Activated CD4-positive, alpha-beta T cell treated with anti-CD3 and anti-CD28 coated beads, Interleukin-2, amount 50 U/mL, for 24 hours (primary cell): Measurements from ENCODE around the gene PRRT1.
A peak's percentile ranks its signal among the peaks of the same experiment; 100 is the strongest.

Source experiments
- DNase-seq, 2 donors: peaks; one replicate each; pipeline ENCODE4 v3.0.0-alpha.2; 2020; ENCODE audit warnings: low read depth in 1 of 2, low spot score in 1 of 2

PRRT1 gene

DNA sequence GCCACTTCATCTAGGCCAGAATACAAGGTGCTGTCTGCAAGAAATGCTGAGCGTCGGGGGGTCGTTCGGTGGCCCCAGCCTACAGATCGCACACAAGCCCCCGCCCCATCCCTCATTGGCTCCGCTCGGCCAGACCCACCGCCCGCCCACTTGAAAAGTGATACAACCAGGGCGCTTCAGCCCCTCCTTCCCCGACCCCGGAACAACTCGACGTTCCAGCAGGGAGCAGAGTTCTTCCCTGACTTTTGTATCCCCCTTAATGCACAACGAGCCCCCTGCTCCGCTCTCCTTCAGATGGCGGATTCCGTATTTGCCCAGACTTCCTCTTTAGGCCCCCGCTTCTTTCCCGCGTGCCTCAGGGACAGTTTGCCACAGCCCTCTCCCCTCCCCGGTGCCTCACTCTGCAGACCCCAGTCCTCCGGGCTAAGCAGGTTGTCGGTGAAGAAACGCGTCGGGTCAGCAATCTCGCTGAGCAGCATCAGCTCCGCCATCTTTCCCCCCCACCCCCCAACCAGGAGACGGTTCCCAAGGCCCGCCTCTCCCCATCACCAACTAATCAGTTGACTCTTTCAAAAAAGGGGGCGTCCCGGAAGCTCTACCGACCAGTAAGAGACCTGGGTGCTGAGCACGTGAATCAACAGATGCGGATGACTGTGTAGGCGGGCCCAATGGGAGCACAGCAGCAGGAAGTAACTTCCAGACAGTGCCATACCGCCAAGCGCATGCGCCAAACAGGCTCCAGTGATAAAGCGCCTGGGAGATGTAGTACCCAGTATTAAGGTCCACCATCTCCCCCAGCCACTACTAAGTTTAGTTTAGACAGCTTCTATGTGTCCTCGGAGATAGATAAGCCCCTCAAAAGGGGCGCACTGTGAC lies 23.8 kb downstream of the PRRT1 start, which contains the start of gene ATF6B:
Gene ATF6B (minus strand): TSS at position 530 of the 876 bp plus-strand sequence. CDS start 39 bp downstream, at position 491.
- peak; percentile 82 to 99 for DNase-seq

- no peak for DNase-seq
Measured at GRCh38 chr6:32127409-32127716, 24.4 kb downstream of the PRRT1 start.

DNA sequence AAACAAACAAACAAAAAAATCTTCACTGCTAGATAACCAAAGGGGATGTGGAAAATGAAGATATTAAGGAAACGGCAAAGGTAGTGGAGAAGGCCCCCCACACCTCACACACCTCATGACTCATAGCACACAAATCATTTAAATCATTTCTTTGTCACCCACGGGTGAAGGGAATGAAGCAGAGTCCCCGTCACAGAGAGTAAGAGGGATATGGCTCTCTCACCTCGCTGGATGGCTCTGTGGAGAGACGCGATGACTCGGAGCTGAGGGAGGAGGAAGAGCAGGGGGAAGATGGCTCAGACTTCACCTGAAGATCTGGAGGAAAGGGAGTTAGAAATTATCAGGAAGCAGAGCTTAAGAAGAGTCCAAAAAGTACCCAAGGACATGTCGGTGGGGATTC lies 24.9 kb downstream of the PRRT1 start:
- no peak for DNase-seq

- no peak for DNase-seq
Measured at GRCh38 chr6:32123681-32124080, 28.1 kb downstream of the PRRT1 start.

DNA sequence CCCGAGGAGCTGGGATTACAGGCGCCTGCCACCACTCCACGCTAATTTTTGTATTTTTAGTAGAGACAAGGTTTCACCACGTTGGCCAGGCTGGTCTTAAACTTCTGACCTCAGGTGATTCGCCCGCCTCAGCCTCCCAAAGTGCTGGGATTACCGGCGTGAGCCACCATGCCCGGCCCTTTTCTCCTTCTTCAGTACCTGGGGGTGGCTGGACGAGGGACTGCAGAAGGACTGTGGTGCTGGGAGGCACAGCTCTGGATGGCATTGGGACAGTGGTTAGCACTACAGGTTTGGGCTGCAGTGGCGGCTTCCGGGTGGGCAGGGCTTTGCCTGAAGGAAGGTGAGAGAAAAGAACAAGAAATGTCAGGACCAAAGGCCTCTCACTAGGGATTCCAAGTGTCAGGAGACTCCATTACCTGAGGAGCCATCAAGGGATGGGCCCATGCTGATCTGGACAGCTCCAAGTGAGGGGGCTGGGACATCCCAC lies 31.1 kb downstream of the PRRT1 start:
- no peak for DNase-seq

DNA sequence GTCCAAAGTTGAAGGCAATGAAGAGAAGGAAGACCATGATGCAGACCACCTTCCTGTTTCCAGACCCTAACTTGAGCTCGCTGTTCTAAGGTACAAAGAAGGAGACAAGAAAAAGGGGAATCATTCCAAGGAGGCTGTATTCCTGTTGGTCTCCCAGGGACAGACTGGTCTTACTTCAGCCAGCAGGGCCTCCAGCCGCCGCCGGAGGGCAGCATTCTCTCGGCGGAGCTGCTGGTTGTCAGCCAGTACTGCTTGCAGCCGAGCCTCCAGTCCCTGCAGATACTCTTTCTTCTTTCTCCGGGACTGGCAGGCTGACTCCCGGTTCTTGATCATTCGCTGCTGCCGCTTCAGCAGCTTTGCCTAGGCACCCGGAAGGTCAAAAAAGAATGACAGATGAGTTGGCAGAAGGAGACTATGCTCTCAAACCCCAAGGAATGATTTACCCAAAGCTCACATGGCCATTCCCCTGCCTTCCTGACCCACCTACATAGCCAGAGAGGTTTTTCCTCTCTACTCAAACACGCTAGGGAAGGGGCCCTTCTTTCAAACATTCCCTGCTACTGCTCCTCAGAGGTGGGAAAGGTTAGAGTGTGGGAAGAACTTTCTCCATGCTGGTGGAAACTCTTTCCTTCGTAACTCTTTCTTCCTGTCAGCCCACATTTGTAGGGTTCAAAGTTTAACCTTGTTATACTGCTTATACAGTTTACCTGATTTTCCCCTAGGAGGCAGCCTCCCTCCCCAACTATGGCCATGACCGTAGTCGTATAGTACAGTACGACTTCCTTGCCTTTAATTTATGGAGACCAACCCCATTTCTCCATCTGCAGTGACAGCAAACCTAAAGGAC lies 32.7 kb downstream of the PRRT1 start:
- DNase-seq = peak; percentile 37 to 51

DNA sequence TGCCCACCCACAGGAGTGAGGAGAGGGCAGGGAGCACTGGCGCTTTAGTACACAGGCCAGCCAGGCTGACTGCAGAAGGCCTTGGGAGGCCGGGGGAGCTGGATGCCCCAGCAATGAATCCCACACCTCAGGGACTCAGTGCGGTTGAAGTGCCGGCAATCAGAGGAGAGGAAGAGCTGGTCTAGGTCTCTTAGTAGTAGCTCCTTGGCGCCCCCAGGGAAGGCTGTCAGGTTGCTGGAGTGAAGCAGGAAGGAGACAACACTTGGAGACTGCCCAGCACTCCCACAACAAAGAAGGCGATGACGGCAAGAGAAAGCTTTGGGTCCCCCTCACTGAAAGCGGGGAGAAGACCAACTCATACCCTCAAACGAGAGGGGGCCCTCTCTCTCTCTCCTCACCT lies 34.3 kb downstream of the PRRT1 start:
- no peak for DNase-seq

- DNase-seq = no peak
Measured at GRCh38 chr6:32116674-32117073, 35.1 kb downstream of the PRRT1 start.

- no peak for DNase-seq
Measured at GRCh38 chr6:32115623-32116022, 36.1 kb downstream of the PRRT1 start.

GRCh38 chr6:32114796-32115195 lies 36.9 kb downstream of the PRRT1 start:
- DNase-seq = no peak

GRCh38 chr6:32113386-32114352 lies 38.1 kb downstream of the PRRT1 start:
- DNase-seq = no peak

GRCh38 chr6:32112431-32112980 lies 39.2 kb downstream of the PRRT1 start:
- no peak for DNase-seq

- DNase-seq = no peak
Measured at GRCh38 chr6:32111424-32112066, 40.2 kb downstream of the PRRT1 start.

GRCh38 chr6:32110632-32111031 lies 41.1 kb downstream of the PRRT1 start:
- DNase-seq = no peak

DNA sequence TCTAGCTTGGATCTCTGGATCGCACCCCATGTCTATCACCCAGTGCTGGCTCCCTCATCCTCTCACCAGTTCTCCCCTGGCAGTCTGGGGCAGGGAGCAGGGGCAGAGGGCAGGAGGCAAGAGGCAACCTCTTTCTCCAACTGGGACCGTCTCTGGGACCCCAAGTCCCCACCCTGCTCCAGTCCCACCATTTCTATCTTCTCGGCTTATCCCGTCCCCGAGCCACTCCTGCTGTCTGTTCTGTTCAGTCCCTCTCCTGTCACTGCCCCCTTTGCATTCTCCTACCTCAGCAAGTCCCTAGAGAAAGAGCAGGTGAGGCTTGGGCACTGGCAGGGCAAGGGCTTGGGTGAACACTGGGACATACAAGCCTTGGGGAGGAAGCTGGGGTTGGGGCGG lies 42.0 kb downstream of the PRRT1 start:
- no peak for DNase-seq

GRCh38 chr6:32109114-32109764 lies 42.5 kb downstream of the PRRT1 start, which contains the start of gene TNXB:
TSS of gene TNXB (minus strand) at chr6:32109338. CDS start at chr6:32098198, 11,140 bp downstream.
- DNase-seq = no peak

GRCh38 chr6:32108727-32109113 lies 43.0 kb downstream of the PRRT1 start:
- DNase-seq = no peak

GRCh38 chr6:32108094-32108627 lies 43.6 kb downstream of the PRRT1 start:
- no peak for DNase-seq

GRCh38 chr6:32107406-32107805 lies 44.3 kb downstream of the PRRT1 start:
- no peak for DNase-seq
